Hematopoietic multipotent progenitor cell treated with erythropoietin and hydrocortisone succinate and interleukin-3 and kit ligand, for 17 days (in vitro differentiated cells): ENCODE results near the gene AUTS2.

Experiments used
- DNase-seq: peaks from one replicate; pipeline ENCODE4 v3.0.0-alpha.2; 2015; ENCODE audit warnings: low spot score

Gene AUTS2

DNA sequence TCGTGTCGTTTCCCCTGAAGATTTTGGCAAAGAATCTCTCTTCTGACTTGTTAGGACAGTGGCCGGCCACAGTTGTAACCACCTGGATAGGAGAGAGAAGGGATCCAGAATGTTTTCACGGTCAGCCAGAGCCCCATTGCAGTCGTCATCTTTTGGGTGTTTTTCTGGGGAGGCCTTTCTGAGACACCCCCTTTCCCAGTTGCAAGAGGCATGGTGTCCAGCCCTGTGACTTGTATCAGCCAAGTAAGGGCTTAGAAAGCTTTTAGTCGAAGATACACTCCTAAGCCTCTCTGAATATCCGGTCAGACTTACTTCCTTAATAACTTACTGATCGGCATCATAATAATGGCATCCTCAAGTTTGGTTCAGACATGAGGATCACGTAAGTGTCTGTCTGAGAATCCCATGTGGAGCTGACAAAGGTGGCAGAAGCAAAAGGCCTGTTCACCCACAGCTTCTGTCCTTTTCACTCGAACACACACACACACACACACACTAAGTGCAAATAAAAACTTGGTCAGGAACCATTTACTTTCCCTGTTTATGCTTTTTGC, 1098.0 kb downstream of the AUTS2 start:
- DNase-seq = no peak

DNA sequence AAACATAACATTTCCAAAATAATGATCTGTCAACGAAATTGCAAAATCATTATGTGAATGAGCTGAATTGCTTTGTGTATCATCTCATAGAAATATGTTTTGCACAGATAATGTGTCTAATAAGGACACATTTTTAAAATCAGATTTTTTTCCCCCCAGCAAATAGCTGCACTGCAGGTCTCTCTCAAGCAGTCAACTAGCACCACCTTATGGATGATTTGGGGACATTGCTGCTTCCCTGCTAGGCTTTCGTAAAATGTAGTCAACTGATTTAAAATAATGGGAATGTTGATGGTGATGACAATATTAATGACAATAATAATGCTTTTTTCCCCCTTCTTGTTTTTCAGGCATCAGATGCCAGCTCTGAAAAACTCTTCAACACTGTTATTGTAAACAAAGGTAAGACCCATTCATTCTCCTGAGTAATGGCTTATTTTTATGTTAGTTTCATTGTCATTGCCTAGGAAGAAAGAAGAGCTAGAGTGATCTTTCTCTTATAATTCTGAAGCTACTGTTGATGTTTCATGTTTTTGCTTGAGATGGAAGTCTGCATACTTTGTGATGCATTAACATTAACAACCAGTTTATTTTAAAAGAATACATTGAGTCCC, 1100.1 kb downstream of the AUTS2 start:
- DNase-seq = no peak

DNA sequence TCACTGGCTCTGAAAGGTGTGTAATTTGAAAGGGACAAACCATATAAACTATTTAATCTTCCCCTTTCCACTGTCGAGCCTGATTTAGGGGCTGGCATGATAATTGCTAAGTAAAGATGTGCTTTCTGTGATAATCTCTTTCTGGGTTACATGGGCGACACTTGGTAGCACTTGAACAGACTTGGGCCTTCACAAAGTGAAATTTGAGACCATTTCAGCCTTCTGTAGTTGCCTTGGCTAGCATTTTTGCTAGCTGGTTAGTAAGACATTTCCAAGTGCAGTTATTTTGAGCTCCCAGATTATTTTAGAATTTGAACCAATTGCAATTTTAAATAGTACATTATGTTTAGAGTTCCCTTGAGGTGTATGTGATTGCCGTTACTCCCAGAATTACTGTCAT, 1101.0 kb downstream of the AUTS2 start:
- DNase-seq = no peak

DNA sequence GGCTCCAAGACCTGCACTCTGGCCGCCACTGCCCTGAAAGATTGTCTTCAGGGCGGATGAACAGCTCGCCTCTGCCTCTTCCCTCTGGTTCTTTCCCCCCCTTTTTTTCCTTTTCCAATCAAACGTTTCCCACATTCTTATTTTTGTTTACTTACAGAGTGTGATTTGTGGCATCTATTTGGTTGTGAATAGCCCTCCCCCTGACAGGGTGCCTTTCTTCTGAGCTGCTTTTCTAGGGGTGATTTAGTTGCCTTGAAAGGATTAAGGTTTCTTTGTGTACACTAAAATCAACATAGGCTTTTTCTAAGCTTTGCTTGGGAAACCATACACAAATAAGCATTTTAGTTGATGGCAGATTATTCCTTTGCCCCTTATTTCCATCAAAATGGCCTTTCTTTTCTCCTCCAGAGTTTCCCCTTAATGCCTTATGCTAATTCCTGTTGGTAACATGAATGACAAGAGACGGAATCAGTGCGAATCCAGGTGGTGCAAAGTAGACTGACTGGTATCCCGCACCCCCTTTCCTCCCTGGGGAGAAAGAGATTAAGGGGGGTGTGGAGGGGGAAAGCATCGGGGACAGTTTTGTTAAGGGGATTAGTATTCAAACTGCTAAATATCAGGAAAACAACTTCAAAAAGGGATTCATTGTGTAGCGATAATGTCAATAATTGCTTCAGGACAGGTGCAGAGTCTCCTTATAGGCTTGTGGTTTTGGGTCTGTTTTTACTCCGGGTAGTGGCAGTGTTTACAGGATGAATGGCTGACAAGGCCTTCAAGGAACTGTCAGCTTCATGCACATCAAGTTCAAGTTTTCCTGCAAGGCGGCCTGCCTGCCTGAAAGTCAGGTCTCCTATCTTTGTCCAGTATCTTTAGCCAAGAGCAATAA, 1102.0 kb downstream of the AUTS2 start:
- DNase-seq = no peak

DNA sequence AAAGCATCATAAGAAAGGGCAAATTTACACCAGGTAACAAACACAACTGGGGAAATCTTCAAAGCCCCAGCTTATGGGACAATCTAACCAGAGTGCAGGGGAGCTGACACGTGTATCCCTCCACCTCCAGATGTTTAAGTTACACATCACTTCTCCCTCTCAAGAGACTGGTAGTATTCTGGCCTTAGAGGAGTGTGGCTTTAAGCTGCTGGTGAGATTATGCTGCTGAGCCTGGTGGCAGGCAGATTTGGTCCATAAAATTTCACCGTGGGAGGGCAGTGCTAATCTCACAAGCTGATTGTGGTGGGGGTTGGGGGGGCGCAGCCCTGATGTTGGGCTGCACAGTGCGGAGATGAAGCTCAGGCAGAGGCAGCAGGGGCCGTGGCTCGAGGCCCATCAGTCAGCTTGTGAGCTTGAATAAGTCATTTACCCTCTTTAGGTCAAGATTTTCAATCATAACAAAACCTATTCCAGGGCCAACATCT, 1102.7 kb downstream of the AUTS2 start:
- no peak for DNase-seq

DNA sequence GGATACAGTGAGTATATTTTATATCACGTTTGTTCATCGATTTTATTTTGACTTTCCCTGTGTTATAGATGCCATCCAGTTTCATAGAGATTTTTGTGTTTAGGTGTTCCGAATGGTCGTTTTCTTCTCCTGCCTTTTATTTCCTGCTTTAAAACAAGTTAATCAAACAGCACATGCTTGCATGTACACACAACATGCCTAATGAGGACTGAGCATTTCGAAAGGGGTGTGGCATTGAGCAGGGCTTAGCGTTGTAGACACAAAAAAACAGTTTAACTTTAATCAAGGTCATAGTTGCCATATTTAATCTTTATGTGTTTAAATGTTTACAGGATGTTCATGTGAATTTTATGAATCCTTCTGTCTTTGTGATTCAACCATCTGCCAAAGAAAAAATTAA, 1103.2 kb downstream of the AUTS2 start:
- no peak for DNase-seq

DNA sequence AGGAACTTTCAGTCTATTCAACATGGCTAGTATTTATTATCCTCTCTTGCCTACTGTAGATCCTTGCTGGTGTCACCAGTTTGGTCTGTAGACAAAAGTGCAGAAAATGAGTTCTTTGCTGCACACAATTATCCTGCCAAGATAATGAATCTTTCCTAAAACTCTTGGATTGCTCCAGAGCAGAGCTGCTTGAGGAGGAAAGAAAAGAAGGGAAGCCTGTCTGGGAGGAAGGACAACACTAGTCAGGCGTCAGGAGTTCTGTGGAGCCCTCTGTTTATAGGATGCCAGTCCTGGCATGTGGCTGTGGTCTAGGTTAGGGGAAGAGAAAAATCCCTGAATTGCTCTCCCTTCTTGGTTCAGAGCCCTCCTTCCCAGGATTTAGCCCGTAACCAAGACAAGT, 1103.7 kb downstream of the AUTS2 start:
- no peak for DNase-seq

DNA sequence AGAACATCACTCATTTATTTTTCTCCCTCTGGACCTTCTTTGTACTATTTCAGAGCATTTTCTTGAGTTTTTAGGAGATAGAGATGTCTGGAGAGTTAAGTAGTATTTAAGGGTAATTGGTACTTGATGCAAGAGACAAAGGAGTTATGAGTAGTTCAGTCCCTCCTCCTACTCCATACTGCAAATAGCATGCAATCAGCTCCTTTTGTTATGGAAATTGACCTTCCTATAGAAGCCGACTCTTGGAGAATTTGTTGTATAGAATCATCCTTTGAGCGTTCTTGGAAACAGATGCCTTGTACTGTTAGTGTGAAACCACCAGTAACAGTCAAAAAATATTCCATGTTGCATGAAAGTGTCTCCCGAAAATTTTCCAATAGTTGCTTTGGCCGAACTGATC, 1105.5 kb downstream of the AUTS2 start:
- DNase-seq = no peak

DNA sequence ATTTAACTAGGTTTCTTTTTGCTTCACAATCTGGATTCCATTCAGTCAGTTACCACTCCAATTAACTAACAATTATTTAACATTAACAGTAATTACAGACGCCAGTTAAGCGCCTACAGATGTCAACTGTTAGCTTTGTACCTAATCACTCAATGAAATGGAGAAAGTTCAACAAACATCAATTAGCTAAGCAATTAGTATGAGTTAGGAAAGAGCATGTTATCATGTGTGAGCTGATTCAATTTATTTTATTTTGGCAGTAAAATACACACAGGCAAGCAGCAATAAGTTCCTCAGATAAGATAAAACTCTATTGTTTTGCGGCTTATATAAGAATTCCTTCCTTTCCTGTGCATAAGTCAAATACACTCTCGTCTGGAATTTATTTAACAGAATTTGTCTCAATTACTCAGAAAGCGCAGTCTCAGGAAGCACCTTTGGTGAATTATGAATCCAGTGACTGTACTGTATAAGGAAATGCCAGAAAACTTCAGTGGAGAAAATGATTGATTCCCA, 1106.6 kb downstream of the AUTS2 start:
- DNase-seq = no peak

DNA sequence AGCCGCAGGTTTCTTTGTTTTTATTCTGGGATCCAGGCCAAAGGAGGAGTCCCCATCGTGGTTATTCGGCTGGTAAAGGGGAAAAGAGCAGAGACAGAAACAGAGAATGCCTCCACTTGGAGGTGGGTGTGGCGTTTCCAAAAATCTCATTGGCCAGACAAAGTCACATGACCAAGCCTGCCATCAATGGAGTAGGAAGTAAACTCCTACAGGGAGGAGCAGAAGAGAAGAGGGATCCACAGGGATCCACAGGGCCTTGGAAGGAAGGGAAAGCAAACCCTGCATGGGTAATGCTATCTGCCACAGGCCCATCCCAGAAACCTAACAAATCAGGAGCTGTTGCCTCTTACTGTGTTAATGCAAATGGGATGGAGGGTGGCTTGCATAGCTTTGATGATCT, 1107.9 kb downstream of the AUTS2 start:
- DNase-seq = no peak

DNA sequence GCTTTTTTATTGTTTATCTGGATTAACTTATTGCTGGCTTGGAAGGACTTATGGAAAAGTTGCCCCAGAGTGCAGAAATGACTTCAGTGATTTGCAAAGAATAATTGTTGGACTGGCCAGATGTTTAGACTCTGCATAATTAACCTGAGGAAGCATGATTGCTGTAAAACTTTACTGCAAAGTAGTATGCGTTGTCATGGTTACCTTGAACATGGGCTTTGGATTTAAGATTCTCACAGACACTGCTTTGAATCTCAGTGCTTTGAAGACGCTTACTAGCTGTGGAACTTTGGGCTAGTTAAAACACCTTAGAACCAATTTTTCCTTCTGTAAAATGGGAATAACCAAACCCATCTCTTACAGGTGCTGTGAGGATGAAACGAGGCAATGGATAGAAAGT, 1108.4 kb downstream of the AUTS2 start:
- DNase-seq = no peak

DNA sequence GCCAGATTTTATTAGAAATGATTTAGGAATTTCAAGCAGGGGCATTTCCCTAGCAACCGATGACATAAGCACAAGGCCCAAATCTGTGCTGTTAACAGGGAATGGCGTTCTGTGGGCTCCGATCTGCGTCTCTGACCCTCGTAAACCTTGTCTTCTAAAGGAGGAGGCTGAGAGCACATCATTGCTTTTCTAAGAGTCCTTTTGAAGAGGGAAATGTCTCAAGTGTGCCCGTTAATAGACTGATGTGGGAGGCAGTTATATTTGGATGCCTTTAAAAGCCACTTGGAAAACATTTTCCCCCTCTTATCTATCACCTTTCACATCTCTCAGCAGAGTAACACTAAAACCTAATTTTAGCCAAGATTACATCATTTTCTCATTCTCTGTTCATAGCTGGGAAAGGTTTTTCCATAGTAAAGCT, 1109.6 kb downstream of the AUTS2 start:
- DNase-seq = no peak

DNA sequence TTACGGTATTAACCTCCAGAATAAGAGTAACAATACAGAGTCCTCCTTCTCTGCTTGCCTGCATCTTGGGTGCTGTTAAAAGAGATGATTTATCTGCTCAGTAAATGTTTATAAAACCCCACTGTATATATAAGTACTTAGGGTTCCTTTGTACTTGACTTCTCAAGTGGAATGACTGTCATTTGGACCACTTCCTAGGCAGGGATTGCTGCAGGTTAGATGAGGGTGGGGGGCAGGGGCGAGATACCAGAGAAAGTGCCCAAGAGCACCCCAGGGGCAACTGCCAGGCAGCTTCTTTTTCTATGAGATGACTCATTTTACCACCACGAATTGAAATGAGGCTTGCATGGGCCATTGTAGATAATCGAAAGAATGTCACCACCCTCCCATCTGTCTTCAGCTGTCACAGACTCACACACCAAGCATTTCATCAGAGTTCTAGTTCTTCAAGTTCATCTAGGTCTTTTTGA, 1111.8 kb downstream of the AUTS2 start:
- DNase-seq = no peak

DNA sequence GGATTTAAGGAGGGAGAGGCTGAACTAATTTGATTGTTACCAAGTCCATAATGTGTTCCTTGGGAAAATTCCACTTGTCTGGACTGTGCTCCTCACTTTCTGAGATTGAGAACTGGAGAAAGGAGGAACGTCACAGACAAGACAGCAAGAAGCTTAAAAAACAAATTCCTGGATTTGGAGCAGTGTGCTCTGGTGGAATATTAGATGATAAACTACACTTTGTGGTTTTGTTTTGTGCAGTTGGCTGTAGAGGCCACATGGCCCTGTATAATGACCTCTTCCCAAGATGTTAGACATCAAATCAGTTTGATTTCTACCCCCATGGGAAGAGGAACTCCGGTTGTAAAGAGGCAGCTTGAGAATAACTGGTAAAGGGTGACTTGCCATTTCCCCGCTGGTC, 1112.4 kb downstream of the AUTS2 start:
- DNase-seq = no peak

DNA sequence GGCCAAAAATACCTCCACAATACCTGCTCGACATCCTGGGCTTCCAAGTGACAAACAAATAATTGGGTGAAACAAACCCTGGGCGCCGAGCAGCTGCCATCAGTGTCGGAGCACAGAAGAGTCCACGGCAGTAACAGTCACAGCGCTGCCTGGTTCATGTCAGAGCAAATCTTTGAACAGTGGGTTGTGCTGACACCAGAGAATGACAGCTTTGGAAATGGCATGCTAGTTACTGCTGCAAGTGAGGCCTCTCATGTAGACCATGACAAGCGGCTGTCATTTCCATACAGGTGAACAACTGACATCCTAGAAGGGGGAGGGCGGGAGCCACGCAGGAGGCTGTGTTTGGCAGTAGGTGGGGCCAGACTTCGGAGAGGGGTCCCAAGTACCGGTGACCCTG, 1113.2 kb downstream of the AUTS2 start:
- DNase-seq = no peak

DNA sequence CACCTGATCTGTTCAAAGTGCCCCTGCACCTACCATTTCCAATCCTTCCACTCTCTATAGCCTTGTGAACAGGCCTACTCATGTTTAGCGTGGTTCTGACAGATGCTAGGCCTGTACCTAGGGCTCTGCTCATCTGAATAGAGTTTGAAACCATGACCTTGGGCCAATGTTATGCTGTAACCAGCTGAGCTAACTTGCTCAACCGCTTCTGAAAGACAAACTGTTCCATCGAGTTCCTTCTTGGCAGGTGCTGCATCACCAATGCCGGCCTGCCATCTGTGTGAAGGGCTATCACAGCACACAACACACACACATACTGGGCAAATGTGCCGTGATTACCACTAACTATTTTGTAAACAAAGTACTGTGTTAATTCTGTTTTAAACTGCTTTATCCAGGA, 1114.7 kb downstream of the AUTS2 start:
- no peak for DNase-seq

DNA sequence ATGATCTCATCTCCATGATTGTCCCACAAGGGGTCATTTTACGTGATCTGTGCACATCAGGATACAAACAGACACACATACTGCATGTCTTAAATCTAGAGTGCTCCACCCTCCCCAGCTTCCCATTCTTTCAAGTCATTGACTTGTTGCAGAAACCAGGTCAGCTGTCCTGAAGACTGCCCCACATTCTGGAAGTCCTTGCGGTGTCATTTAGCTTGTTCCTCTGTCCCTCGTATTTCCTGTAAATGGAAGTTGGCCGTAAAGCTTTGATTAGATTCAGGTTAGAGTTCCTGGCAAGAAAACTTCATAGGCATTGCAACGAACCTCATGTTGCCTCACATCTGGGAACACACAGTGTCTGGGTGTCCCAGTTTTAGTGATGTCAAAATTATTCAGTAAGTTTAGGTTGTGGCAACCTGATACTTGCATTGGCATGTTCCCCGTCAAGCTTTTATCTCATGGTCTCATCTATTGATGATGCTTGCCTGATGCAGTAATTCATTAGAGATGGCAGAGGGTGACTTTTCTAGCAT, 1116.3 kb downstream of the AUTS2 start:
- DNase-seq = no peak

DNA sequence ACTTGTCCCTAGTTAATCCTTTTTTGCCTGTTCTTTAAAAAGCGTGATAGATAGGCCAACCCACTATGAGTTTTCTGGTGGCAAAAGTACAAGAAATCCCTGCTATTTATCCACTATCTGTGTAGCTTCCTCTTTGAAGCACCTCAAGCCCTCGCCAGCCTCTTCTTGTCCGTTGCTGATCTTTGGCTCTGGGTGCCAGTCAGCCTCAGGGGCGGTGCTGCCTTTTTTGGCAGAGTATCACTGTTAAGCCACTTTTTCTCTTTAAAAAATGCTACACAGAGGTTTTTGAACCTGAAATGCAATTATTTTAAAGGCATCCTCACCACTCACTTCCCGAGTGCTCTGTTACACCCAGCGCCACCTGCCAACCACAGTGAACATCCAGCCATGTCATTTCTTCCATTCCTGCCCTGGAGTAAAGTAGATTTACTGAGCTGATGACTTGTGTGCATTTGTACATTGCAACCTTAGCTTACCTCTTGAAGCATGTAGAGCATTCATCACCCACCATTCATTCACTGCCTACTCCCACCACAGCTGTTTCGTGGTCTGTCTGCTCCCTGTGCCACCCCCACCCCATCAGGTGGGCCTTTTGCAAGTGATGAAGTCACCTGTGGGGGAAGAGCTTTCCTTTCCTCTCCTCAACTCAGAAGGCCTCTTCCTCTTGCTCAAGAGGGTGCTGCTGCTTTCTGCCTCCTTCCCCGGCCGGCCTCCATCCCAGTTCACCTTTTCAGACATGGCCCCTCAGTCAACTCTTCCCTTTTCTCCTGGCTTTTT, 1119.5 kb downstream of the AUTS2 start:
- no peak for DNase-seq

DNA sequence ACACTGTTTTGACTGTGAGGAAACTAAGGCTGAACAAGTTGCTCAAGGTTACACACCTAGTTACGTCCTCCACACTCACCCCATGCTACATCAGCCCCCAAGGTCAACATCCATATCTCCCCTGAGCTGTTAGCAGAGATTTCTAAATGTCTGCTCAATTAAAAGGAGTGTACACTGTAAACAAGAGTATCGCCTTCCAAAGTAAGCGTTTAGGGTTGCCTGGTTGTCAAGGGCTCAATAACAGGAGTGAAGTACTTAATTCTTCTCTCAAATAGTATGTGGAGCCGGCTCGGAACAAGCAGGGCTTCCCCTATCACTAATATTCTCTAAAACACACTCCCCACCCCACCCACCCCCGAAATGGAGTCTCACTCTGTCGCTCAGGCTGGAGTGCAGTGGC, 1120.8 kb downstream of the AUTS2 start:
- no peak for DNase-seq

DNA sequence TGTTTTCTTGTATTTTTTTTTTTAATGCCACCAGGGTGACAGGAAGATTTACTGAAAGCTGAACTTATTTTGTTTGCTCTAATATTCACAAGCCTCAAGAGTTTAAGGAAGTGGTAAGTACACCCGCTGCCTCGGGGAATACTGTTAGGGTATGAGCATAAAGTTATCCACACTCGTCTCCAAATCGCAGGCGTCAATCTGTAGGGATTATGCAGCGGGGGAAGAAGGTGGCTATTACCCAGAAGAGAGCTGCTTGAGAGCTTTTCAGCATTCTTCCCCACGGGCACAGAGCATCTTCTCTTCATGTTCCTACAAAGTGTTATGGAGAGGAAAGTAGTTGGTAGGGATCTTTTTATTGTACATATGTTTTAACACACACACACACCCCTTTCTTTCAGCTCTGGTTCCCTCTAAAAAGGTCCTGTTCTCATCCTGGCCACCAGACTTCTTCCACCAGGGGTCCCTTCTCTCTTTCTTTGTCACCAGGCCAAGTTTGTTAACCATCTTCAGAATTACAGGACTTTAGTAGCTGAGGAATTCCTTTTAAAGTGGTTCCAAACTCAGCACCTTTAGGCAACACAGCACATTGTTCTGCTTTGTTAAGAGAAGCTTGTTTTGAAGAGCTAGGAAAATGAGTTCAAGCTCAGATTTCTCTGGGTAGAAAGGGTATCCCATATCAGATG, 1122.1 kb downstream of the AUTS2 start:
- DNase-seq = no peak

DNA sequence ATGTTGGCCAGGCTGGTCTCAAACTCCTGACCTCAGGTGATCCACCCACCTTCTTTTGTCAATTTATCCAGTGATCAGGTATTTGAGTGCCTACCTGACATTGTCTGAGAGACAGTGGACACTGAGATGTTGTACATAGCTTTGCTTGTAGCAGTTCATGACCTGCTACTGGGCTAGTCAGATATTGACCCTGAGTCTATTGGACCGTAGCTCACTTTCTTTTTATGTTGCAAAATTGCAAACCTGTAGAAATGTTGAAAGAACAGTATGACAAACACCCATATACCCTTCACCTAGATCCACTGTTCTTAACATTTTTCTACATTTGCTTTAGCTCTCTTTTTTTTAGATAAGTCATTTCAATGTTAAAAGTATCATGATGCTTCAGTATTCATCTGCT, 1123.2 kb downstream of the AUTS2 start:
- DNase-seq = no peak
